ENCODE data around the gene NUP43.

- TF ChIP-seq POLR2A (IDR thresholded peaks at IDR 0.05; ENCODE audit: insufficient read depth in 1 of 2, low read depth in 2 of 2, low read length in 2 of 2) = no peak
- no peak for TF ChIP-seq NFIC (IDR thresholded peaks at IDR 0.05; ENCODE audit: low read length)
- TF ChIP-seq ATF1 (CRISPR knock-in tag; IDR thresholded peaks at IDR 0.05) = no peak
- no peak for TF ChIP-seq REPIN1 (CRISPR knock-in tag; IDR thresholded peaks at IDR 0.05; ENCODE audit: borderline replicate concordance, low read depth)
- TF ChIP-seq CTCF (CRISPR knock-in tag; IDR thresholded peaks at IDR 0.05) = no peak
- TF ChIP-seq POLR2AphosphoS2 (IDR thresholded peaks at IDR 0.05; ENCODE audit: low read depth, low read length) = no peak
- no peak for TF ChIP-seq POLR2AphosphoS5 (IDR thresholded peaks at IDR 0.05; ENCODE audit: low read depth, low read length)
- TF ChIP-seq HNRNPH1 (optimal IDR thresholded peaks at IDR 0.05; ENCODE audit: low read depth, low read length) = no peak
These were observed 36.0 kb upstream of the NUP43 start for GRCh38 chr6:149782337-149782736.

Data from HepG2 (cell line).